ENCODE measurements around the gene KDM4B. TPM values are rescaled to one million over a fixed set of nuclear protein-coding genes. Genes with fewer than 3 reads are reported as not detected.

KDM4B gene
- total and polyA plus RNA-seq, 9 of the 15 experiments (the other 6 are each of a cell fraction or from before 2014, with no cell fraction given) = 0.21 to 29.9 (median 7.3) TPM

DNA sequence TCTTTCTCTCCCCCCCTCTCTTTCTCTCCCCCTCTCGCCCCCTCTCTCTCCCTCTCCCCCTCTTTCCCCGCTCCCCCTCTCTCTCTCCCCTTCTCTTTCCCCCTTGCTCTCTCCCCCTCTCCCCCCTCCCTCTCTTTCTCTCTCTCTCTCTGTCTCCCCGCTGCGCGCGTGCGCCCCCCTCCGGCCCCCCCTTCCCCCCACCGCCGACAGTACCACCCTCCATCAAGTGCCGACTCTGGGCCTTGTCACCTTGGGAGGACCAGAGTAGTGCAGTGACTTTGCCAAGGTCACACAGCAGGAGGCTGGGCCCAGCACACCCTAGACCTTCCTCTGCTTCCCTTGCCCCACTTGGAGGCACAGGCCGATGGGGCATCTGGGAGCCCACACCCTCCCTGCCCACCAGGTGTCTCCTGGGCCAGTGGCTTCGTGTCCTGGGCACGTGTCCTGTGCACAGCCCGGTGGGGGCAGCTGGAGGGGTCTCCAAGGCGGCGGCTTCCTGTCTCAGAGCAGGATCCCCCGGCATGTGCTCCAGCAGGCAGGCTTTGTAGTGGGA lies 121.6 kb downstream of the KDM4B start:
- no peak overlapping the region; the same call in 1 of the 2 replicates for H3K4me3 ChIP-seq
- no TSS peak for BruUV-seq (replicated peaks)
- H3K27me3 ChIP-seq (ENCODE audit: control insufficient read depth in 2 of 2, insufficient read depth in 2 of 2, low read length in 2 of 2) = no peaks in the 10 kb centered on the region
- H3K9me1 ChIP-seq (ENCODE audit: control insufficient read depth, insufficient read depth, low read length) = peaks cover 10% of the 10 kb centered on the region
- POLR2A ChIA-PET = interaction anchor here (0.7 to 1.0 kb wide), 4 partner anchors 11 to 178 kb away, joined by 3 to 4 read pairs (median 3); no protein-coding TSS in a partner anchor
- peak overlapping the region; percentile 74 for H2AFZ ChIP-seq (ENCODE audit: low read depth, low read length)
- 21% methylated on average over 8 of the region's 18 CpGs for WGBS (ENCODE audit: insufficient coverage, low coverage, missing lambda C conversion rate)
- peak overlapping the region; percentile 98 for H3K27ac ChIP-seq (ENCODE audit: extremely low read depth, low read depth, low read length)
- peaks cover 41 to 73% of the 10 kb centered on the region in 2 experiments for H3K4me1 ChIP-seq (replicated peaks in 1 of 2; ENCODE audit: control insufficient read depth in 2 of 2, insufficient read depth in 2 of 2, low read length in 2 of 2)
- peak; percentile 14 for ATAC-seq
- no peaks in the 10 kb centered on the region for H3K9me3 ChIP-seq (replicated peaks; ENCODE audit: control insufficient read depth, insufficient read depth, low read depth, low read length)
- CTCF ChIA-PET (ENCODE audit: low intra/inter-chr PET ratio) = no interaction called here
- intact Hi-C loops (cut with micrococcal nuclease) (no loop called here), in situ Hi-C loops (cut with MboI) (no loop called here)
- peak overlapping the region; percentile 80 for H3K4me2 ChIP-seq (ENCODE audit: insufficient read depth, low read length)
- DNase-seq (ENCODE audit: extremely low read depth in 1 of 4, low spot score in 3 of 4) = peak; percentile 38 to 70 (median 56)
- peaks cover 23% of the 10 kb centered on the region; the same call in 2 of the 3 replicates for H3K36me3 ChIP-seq (ENCODE audit: control insufficient read depth, insufficient read depth, low read length)
- H4K20me1 ChIP-seq (replicated peaks; ENCODE audit: control insufficient read depth, insufficient read depth, low read length) = no peaks in the 10 kb centered on the region
- no peak for FAIRE-seq
- peak overlapping the region; percentile 80 to 96 for H3K9ac ChIP-seq (ENCODE audit: insufficient read depth in 1 of 2, low read depth in 2 of 2, low read length in 2 of 2)
- peaks cover 28% of the 10 kb centered on the region for H3K79me2 ChIP-seq (ENCODE audit: control insufficient read depth, insufficient read depth, low read length)
- TF ChIP-seq KLF6 (CRISPR knock-in tag; IDR thresholded peaks at IDR 0.05; ENCODE audit: borderline replicate concordance) = no peak
- TF ChIP-seq POLR3A (IDR thresholded peaks at IDR 0.05; ENCODE audit: borderline replicate concordance, extremely low read depth, insufficient read depth, insufficient read length) = no peak
- TF ChIP-seq ARID2 (IDR thresholded peaks at IDR 0.05) = no peak
- no peak for TF ChIP-seq POLR2AphosphoS5 (IDR thresholded peaks at IDR 0.05; ENCODE audit: control insufficient read depth, insufficient read depth, low read depth, low read length)
- no peak for TF ChIP-seq ELF4 (CRISPR knock-in tag; IDR thresholded peaks at IDR 0.05)
- TF ChIP-seq MCM2 (IDR thresholded peaks at IDR 0.05; ENCODE audit: low read depth) = no peak
- no peak for TF ChIP-seq ILK (tag; IDR thresholded peaks at IDR 0.05; ENCODE audit: borderline replicate concordance, low read depth)
- TF ChIP-seq CBX1 (IDR thresholded peaks at IDR 0.05; ENCODE audit: low read depth) = peak; percentile 85
- peak; percentile 76 to 78 for TF ChIP-seq KDM1A (IDR thresholded peaks at IDR 0.05)
- no peak for TF ChIP-seq MAFG (tag; conservative IDR thresholded peaks at IDR 0.05)
- TF ChIP-seq RFX7 (CRISPR knock-in tag; IDR thresholded peaks at IDR 0.05) = no peak
- TF ChIP-seq, protein P1, sequence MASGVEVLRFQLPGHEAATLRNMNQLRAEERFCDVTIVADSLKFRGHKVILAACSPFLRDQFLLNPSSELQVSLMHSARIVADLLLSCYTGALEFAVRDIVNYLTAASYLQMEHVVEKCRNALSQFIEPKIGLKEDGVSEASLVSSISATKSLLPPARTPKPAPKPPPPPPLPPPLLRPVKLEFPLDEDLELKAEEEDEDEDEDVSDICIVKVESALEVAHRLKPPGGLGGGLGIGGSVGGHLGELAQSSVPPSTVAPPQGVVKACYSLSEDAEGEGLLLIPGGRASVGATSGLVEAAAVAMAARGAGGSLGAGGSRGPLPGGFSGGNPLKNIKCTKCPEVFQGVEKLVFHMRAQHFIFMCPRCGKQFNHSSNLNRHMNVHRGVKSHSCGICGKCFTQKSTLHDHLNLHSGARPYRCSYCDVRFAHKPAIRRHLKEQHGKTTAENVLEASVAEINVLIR (CRISPR knock-in tag; IDR thresholded peaks at IDR 0.05) = no peak
- peak; percentile 92 for TF ChIP-seq ZFP36 (IDR thresholded peaks at IDR 0.05; ENCODE audit: low read depth, low read length, partially characterized antibody)
- TF ChIP-seq ZNF311 (CRISPR knock-in tag; IDR thresholded peaks at IDR 0.05) = peak; percentile 79; the same call in 1 of the 2 replicates
- TF ChIP-seq C11orf30 (IDR thresholded peaks at IDR 0.05; ENCODE audit: low read depth) = no peak
- TF ChIP-seq TOE1 (IDR thresholded peaks at IDR 0.05; ENCODE audit: borderline replicate concordance) = 0 out of 2 replicates have a peak, but pooled peaks have one; percentile 9
- no peak for TF ChIP-seq TOE1 (CRISPR knock-in tag; IDR thresholded peaks at IDR 0.05; ENCODE audit: borderline replicate concordance, low read depth)
- no peak for TF ChIP-seq NFE2 (IDR thresholded peaks at IDR 0.05; ENCODE audit: low read depth)
- TF ChIP-seq, protein P2, sequence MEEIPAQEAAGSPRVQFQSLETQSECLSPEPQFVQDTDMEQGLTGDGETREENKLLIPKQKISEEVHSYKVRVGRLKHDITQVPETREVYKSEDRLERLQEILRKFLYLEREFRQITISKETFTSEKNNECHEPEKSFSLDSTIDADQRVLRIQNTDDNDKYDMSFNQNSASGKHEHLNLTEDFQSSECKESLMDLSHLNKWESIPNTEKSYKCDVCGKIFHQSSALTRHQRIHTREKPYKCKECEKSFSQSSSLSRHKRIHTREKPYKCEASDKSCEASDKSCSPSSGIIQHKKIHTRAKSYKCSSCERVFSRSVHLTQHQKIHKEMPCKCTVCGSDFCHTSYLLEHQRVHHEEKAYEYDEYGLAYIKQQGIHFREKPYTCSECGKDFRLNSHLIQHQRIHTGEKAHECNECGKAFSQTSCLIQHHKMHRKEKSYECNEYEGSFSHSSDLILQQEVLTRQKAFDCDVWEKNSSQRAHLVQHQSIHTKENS (CRISPR knock-in tag; IDR thresholded peaks at IDR 0.05) = no peak
- TF ChIP-seq HDAC1 (IDR thresholded peaks at IDR 0.05) = peak in 1 of 2 experiments; percentile 50; a peak in 1 of 4 replicates
- TF ChIP-seq ADNP (tag; IDR thresholded peaks at IDR 0.05) = peak; percentile 66; the same call in 1 of the 2 replicates
- TF ChIP-seq HDAC2 (IDR thresholded peaks at IDR 0.05) = peak; percentile 80
